HG02852 (cell line): Measurements from ENCODE around the gene KLHL3.
A peak's percentile ranks its signal among the peaks of the same experiment; 100 is the strongest.

Experiments used
- ATAC-seq: cut with Tn5 transposase; IDR thresholded peaks from one replicate; pipeline ENCODE4 v1.9.1; 2021; ENCODE audit warnings: mild to moderate bottlenecking, moderate library complexity; ENCODE audit not compliant: unreplicated experiment

KLHL3 gene

DNA sequence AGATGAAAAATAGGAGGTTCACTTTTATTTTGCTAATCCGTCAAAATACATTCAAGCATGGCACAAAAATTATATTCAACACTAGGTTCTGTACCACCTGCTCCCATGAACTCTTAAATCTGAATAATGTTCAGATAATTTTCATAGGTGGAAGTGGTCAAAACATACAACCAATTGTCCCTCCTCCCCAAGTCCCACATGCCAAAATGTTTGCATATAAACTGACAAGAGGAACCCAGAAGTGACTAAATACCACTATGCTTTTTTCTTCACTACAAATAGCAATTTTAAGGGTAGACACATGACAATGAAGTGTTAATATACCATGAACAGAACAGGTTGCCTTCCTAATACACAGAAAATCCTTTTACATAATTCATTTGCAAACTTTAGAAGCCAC lies 14.5 kb upstream of the KLHL3 start:
- no peak for ATAC-seq

DNA sequence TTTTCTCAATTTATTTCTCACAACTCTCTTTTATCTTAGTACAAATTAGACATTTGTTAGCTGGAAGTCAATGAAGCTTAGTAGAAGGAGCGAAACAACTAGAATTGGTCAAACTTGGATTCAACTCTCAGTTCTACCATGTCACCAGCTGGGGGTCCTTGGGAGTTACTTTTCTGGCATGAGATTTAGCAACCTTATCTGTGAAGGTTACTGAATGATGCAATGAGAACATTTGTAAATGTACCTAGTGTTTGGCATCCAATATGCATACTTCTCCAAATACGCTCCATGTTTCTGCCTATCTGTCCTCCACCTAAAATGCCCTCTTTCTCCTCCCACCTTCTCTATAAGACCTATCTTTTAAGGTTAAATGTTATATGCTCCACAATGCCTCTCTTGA lies 12.0 kb upstream of the KLHL3 start:
- no peak for ATAC-seq

DNA sequence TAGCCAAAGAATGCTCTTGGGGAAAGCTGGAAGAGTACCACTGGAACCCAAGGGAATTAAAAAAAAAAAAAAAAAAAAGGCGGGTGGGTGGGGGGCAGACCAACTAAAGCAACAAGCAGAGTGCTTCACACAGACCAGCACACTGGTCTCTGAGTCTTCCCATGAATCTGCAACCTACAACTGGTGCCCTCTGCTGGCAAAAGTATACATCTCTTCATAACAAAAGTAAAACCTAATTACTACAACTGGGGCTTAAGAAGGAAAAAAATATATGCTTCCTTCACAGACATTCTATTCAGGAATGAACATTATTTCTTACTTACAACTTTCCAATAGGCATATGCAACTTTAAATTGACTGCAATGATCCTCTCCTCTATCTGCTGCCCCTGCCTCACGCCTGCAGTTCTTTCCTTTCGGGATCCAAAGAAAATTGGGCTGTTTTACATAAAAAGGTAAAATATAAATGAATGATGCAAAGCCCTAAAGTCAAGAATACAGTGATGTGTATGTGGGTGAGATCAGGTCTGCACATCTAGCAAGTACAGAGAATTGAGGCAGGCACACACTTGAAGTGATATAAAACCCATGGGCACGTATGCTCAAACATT lies 7.2 kb upstream of the KLHL3 start:
- ATAC-seq, result no peak

DNA sequence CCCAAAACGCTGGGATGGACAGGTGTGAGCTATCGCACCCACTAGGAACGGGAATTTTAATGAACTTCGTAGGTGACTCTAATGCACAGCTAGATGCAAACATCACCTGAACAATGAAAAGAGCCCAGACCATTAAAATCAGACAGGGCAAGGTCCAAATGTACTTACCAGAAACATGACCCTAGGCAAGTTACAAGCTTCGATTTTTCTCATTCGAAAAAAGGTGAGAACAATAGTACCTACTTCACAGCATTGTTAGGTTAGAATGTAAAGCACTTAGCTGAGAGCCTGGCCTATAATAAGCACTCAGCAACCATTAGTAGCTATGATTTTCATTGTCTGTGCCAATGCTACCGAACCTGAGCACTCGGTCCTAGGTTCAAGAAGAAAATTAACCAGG lies 5.8 kb upstream of the KLHL3 start:
- ATAC-seq, result no peak

DNA sequence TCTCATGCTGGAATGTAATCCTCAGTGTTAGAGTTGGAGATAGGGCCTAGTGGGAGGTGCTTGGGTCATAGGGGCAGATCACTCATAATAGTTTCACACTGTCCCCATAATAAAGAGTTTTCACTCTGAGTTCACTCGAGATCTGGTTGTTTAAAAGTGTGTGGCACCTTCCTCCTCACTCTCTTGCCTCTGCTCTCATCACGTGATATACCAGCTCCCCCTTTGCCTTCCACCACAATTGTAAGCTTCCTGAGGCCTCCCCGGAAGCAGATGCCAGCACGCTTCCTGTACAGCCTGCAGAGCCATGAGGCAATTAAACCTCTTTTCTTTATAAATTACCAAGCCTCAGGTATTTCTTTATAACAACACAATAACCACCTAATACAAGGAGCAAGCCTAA lies 3.8 kb upstream of the KLHL3 start:
- no peak for ATAC-seq

DNA sequence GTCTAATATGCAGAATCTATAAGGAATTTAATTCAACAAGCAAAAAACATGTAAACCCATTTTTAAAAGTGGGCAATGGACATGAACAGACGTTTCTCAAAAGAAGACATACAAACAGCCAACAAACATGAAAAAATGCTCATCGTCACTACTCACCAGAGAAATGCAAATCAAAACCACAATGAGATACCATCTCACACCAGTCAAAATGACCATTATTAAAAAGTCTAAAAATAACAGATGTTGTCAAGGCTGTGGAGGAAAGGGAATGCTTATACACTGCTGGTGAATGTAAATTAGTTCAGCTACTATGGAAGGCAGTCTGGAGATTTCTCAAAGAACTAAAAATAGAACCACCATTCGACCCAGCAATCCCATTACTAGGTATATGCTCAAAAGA lies 3.1 kb upstream of the KLHL3 start:
- ATAC-seq, result no peak

DNA sequence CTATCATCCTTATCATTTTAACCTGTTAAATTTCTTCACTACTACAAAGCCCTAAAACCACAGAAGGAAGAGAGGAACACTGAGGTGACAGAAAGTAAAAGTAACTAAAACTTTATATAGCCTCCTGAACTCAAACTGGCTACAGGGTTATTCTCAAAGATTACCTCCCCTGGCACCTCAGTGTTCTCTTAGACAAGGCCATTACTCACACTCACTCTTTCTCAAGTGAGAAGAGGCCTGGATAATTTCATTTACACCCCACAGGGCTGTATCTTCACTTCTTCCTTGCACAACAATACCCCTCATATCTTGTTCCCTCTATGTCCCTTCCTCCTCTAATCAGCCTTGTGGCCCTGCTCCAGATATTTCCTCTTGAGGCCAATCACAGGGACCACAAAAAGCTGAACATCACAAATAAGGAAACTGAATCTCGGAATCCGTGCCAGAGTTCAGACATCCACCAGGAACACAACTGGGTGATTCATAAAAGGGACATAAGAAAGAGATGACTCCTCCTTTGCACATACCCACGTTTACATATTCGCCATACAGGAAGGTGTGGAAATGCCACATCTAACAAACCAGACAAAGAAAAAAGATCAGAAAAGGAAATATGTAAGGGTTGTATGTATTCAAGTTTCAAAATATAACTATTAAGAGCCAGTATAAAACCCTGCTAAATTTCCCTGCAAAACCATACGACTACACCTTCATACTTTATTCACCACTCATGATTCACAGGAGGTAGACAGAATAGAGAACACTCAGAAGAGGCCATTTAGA lies 1.7 kb upstream of the KLHL3 start:
- no peak for ATAC-seq

DNA sequence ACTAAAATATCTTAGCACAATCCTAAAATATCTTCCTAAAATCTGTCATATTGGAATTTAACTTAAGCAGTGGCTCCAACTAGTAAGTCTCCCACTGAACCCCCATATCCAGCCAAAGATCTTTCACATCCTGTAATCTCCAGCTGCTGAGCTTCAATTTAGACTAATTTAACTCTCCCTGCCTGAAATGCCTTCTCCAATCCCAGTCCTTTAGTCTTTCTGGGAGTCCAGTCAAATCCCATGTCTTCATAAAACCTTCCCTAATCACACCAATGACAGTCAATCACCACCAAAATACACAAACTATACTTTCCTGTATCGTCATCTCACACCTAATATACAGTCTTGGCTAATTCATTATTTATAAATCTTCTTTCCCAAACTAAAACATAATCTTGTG lies 607 bp upstream of the KLHL3 start:
- ATAC-seq, result no peak

DNA sequence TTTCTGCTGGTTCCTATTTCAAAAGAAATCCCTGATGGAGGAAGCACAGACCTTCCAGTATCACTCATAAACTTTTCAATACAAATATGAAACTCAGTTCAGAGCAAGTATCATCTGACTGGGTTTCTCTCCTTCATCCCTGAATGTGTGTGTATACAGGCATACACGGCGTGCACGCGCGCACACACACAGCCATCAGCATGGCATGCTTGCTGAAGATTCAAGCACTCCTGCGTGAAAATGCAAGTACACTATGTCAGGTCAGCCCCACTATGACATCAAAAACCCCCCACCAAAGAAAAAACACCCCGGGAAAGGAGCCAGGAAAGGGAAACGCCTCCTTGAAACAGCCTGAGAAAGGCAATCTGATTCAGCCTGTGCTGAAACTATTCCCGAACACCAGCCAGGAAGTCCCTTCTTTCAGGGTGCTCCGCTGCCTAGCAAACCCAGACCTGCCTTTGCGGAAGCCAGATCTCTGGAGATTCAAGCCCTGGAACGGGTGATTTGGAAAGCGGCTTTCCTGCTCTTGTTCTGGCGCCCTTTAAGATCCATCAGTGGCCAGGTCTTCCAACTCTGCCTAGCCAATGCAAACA lies 831 bp downstream of the KLHL3 start:
- ATAC-seq, result peak; percentile 1

DNA sequence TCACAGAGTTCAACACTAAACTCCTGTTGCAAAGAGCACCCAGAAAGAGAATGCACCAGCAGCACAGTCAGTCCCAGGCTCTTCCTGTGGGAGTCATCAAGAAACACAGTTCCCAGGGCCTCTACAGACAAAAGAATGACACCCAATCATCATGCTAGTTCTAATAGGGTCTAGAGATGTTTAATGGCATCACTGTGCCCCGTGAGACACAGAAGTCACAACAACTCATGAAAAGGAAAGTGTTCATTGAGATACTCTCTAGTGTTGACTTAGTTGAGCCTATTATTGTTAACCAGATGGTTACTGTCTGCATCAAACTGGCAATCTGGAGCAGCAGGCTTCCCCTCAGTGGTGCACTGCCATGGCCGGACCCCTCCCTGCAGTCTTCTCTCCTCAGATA lies 1.6 kb downstream of the KLHL3 start:
- no peak for ATAC-seq

DNA sequence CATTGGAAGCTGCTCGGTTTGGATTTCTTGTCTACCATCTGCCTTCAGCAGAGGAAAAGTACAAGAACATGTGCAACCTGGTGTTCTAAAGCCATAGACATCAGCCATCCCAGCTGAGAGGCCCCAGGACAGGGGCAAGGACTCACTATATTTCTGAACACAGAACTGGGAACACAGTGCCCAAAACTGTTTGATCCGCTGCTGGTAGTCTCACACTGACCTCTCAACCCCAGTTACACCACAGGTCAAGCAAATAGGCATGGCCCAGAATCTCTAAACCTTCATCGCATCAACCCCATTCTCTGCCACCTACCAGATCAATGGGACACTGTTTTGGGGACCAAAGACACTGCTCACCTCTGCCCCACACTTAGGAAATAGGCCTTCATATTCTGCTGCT lies 2.0 kb downstream of the KLHL3 start:
- no peak for ATAC-seq

DNA sequence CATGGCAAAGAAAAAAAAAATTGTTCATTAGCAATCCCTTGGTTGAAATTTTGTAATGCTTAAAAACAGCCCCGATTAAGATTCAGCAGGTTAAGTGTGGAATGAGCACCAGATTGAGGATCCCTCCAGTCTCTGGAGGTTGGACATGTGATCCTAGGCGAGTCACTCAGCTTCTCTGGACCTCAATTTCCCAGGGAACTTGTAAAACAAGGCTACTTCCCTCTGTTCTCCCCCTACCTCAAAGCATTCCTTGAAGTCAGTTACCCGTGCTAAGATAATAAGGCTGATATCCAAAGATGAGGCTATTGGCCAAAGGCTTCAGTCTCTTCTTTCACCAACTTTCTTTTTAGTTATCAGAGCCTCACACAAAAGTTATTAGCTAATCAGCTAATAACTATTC lies 2.9 kb downstream of the KLHL3 start:
- no peak for ATAC-seq

DNA sequence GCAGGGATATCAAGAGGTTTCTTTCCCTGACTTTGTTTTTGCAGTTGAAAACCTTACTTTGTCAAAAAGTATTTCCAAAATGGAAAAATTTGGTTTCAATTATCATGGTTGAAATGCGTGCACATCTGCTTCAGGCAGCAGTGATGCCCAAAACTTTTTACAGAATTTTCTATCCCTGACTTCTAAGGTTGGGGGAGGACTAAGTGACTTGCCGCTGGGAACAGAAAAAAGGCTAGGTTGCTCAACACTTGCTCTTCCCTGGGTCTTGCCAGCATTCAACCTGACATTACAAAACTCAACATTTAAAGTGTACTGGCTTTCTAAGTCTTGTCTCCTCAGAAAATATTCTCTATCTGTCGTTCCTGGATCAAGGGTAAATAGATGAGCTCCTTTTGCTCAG lies 4.7 kb downstream of the KLHL3 start:
- no peak for ATAC-seq

DNA sequence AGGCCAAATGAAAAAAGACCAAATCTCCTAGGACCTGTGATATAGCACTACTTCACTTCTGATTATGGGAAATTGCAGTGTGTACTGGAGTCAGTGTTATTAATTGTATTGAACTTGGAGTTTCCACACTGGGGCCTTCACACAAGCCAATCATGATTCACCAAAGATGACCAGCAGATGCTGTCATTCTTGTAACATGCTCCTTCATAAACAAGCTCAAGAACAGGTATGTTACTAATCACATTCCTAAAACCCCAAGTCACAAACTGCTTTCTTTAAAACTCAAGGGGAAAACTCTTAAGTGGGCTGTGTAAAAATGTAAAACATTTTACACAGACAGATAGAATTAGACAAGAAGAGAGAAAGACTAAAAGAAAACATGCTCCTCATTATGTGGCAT lies 5.6 kb downstream of the KLHL3 start:
- no peak for ATAC-seq

DNA sequence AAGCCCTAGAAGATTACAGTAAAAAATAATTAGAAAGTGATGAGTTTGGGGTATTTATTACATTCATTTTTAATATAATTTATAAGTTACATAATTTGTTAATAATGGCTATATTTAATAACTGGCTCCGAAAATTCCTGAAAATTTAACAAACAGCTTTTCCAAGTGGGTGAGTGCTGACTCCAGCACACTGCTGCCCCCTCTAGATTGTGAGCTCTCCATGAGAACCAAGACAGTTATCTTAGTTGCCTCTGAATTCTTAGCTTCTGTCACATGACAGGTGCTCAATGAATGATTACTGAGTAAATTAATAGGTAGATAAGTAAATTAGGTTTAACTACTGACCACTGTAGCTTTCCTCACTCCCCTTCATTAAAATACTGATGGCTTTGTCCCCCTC lies 7.8 kb downstream of the KLHL3 start:
- ATAC-seq, result no peak

DNA sequence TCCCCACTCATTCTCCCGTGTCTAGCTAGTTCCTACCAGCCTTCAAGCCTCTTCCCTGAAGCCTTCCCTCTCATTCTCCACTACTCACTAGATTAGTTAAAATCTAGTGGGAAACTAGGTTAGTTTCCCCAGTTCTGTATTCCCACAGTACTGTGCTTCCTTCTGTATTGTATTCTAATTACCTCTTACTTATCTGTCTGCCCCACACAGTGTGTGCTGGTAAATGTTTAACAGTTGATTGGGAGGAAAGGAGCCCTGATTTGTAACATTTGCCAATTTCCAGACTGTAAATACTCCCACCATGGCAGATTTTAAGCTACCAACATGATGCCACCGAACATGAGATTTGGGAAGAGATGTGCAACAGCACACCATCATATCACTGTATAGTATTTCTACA lies 8.3 kb downstream of the KLHL3 start:
- ATAC-seq, result no peak

DNA sequence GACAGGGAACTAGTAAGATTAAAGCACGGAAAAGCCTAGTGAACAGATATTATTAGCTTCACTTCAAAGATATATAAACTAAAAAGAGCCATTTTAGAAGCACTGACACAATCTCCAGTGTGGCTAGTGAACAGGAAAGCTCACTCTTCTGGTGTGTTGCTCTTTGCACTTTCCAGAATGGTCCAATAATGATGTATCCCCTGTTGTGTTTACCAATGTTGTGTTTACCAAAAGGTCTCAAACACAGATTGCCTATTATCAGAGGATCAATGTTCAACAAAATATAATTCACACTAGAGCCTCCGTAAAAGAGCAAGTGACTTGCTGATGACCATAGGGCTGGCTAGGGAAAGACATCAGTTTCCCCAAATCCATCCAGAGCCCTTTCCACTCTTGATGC lies 11.6 kb downstream of the KLHL3 start:
- no peak for ATAC-seq

DNA sequence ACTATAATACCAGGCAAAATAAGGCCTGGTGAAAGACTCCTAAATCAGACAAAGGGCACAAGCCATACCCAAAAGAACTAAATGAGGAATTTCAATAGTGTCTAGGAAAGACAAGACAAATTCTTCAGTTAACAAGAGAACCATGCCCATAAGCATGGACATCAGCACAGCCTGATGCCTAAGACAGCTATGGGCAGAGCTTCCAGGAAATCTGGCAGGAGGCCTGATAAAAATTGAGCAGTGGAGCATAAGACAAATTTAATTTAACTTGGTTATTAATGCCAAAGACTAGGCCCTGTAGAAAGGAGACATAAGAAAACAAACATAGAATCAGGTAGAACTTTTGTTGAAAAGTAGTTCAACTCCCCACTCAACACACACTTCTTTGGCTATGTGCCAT lies 17.3 kb downstream of the KLHL3 start:
- ATAC-seq, result no peak

DNA sequence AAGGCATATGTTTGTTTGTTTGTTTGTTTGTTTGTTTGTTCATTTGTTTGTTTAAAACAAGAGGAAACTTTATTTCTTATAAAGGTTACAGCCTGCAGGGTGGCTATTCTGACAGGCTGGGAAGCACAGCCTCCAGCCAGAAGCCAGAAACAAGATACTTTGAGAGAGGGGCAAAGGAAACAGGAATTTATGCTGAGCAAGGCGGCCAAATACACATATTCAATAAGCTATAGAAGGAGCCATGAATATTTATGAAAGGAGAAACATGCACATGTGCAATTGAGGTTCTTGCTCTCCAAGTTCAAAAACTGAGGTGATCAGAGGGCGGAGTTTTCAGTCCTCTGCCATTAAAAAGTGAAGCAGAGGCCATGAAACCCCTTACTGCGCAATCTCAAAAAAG lies 19.6 kb downstream of the KLHL3 start:
- ATAC-seq, result no peak

DNA sequence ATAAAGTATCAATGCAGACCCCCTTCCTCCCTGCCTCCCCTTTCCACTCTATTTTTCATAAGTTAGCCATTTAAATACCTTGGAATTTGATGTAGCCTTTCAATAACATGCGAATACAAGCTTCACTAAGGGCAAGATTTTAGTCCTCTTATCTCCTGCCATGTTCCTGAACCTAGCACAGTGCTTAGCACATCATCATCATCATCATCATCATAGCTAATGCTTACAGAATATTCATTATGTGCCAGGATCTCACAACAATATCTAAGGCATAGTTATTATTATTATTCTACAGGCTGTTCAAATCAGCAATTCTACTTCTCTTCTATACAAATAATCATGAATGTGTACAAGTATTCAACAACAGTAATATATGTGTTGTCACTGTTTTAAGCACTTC lies 20.4 kb downstream of the KLHL3 start:
- ATAC-seq, result no peak

DNA sequence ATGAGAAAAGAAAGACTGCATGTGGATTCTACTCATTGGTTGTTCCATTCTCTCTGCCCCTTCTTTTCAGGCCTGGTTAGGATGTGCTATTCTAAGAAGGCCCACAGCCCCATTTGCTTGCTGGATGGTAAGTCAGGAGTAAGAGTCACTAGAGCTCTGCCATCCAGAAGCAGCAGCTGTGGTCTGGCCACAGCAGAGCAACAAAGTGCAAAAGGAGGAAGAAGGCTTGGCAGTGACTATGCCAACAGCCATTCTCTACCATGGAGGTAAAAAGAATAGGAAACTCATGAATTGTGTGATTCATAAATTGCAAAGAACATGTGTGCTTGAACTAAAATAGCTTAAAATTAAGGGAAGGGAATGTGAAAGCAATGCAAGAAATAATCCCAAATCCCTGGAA lies 20.9 kb downstream of the KLHL3 start:
- ATAC-seq, result no peak

DNA sequence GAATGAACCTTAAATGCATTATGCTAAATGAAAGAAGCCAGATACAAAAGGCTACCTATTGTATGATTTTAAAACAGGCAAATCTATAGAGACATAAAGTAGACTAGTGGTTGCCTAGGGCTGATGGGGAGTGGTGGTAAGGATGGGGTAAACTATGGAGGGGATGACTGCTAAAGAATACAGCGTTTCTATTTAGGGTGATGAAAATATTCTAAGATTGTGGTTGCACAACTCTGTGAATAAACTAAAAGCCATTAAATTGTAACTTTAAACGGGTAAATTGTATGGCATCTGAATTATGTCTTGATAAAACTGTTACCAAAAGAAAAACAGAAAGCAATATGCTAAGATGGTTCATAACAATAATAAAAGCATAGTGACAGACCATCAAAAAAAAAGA lies 21.4 kb downstream of the KLHL3 start:
- no peak for ATAC-seq
